ENCODE data around the gene SYTL1. TPM values are rescaled to one million over a fixed set of nuclear protein-coding genes. Genes with fewer than 3 reads are reported as not detected.

SYTL1 gene
- total and polyA plus RNA-seq, 9 of the 15 experiments (the other 6 are each of a cell fraction or from before 2014, with no cell fraction given) = 0.04 to 9.3 (median 1.7) TPM

DNA sequence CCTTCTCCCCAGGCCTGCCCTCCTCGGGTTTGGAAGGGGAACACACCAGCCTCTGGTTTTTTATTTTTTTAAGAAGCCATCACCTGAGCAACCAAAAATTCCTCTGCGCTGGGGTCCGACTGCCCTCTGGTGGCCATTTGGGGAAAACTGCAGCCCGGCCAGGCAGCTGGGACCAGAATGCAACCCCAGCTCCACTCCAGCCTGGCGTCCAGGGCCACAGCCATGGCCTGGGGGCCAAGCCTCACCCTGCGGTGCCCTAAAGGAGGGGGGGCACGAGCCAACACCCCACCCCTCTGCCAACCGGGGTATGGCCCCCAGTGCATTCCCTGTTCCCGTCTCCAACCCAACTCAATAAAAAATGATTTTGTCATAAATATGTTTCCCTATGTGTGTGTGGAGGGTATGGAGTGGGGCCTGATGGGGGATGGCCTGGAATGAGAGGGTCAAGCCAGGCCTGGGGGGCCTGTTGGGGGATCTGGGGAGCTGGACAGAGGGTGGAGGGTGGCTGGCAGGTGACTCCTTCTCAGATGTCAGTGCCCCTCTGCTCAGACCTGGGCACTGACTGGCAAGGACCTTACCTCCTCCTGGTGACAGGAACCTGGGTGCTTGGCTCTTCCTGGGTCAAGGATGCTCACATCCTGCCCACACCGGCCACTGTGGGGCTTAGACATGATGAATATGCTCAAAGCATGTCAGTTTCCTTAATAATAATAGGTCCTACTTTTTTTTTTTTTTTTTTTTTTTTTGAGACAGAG is 53.8 kb downstream of the SYTL1 start (continued):
- TF ChIP-seq, protein P1, sequence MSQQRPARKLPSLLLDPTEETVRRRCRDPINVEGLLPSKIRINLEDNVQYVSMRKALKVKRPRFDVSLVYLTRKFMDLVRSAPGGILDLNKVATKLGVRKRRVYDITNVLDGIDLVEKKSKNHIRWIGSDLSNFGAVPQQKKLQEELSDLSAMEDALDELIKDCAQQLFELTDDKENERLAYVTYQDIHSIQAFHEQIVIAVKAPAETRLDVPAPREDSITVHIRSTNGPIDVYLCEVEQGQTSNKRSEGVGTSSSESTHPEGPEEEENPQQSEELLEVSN (IDR thresholded peaks at IDR 0.05; ENCODE audit: borderline replicate concordance in 1 of 2, extremely low read depth in 1 of 2, insufficient read depth in 1 of 2, insufficient read length in 1 of 2, low read depth in 1 of 2, low read length in 1 of 2, poor library complexity in 1 of 2, severe bottlenecking in 1 of 2) = no peak
- TF ChIP-seq, protein P2, sequence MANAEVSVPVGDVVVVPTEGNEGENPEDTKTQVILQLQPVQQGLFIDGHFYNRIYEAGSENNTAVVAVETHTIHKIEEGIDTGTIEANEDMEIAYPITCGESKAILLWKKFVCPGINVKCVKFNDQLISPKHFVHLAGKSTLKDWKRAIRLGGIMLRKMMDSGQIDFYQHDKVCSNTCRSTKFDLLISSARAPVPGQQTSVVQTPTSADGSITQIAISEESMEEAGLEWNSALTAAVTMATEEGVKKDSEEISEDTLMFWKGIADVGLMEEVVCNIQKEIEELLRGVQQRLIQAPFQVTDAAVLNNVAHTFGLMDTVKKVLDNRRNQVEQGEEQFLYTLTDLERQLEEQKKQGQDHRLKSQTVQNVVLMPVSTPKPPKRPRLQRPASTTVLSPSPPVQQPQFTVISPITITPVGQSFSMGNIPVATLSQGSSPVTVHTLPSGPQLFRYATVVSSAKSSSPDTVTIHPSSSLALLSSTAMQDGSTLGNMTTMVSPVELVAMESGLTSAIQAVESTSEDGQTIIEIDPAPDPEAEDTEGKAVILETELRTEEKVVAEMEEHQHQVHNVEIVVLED (CRISPR knock-in tag; IDR thresholded peaks at IDR 0.05) = no peak
- no peak for TF ChIP-seq NFXL1 (CRISPR knock-in tag; IDR thresholded peaks at IDR 0.05)
- TF ChIP-seq ZKSCAN1 (IDR thresholded peaks at IDR 0.05; ENCODE audit: low read depth, low read length) = 0 out of 2 replicates have a peak, but pooled peaks have one; percentile 31
- peak; percentile 51 for TF ChIP-seq TEAD4 (IDR thresholded peaks at IDR 0.05; ENCODE audit: low read length)
- TF ChIP-seq TEAD4 (CRISPR knock-in tag; IDR thresholded peaks at IDR 0.05; ENCODE audit: borderline replicate concordance) = no peak
- TF ChIP-seq TRIM28 (IDR thresholded peaks at IDR 0.05) = no peak
- TF ChIP-seq NFIX (CRISPR knock-in tag; IDR thresholded peaks at IDR 0.05; ENCODE audit: low read depth) = no peak
- peak; percentile 91 to 92 for TF ChIP-seq RAD21 (CRISPR knock-in tag; conservative IDR thresholded peaks at IDR 0.05 in 1 of 2, IDR thresholded peaks at IDR 0.05 in 1 of 2)
- TF ChIP-seq, protein P3, sequence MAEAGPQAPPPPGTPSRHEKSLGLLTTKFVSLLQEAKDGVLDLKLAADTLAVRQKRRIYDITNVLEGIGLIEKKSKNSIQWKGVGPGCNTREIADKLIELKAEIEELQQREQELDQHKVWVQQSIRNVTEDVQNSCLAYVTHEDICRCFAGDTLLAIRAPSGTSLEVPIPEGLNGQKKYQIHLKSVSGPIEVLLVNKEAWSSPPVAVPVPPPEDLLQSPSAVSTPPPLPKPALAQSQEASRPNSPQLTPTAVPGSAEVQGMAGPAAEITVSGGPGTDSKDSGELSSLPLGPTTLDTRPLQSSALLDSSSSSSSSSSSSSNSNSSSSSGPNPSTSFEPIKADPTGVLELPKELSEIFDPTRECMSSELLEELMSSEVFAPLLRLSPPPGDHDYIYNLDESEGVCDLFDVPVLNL (CRISPR knock-in tag; IDR thresholded peaks at IDR 0.05; ENCODE audit: low read depth) = no peak
- no peak for TF ChIP-seq ZNF140 (CRISPR knock-in tag; IDR thresholded peaks at IDR 0.05)
- TF ChIP-seq, protein P4, sequence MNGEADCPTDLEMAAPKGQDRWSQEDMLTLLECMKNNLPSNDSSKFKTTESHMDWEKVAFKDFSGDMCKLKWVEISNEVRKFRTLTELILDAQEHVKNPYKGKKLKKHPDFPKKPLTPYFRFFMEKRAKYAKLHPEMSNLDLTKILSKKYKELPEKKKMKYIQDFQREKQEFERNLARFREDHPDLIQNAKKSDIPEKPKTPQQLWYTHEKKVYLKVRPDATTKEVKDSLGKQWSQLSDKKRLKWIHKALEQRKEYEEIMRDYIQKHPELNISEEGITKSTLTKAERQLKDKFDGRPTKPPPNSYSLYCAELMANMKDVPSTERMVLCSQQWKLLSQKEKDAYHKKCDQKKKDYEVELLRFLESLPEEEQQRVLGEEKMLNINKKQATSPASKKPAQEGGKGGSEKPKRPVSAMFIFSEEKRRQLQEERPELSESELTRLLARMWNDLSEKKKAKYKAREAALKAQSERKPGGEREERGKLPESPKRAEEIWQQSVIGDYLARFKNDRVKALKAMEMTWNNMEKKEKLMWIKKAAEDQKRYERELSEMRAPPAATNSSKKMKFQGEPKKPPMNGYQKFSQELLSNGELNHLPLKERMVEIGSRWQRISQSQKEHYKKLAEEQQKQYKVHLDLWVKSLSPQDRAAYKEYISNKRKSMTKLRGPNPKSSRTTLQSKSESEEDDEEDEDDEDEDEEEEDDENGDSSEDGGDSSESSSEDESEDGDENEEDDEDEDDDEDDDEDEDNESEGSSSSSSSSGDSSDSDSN (IDR thresholded peaks at IDR 0.05; ENCODE audit: borderline replicate concordance in 1 of 2, low read depth in 2 of 2, low read length in 2 of 2) = no peak
- no peak for TF ChIP-seq ASH1L (IDR thresholded peaks at IDR 0.05; ENCODE audit: borderline replicate concordance, low read depth, partially characterized antibody)
- TF ChIP-seq, protein P5, sequence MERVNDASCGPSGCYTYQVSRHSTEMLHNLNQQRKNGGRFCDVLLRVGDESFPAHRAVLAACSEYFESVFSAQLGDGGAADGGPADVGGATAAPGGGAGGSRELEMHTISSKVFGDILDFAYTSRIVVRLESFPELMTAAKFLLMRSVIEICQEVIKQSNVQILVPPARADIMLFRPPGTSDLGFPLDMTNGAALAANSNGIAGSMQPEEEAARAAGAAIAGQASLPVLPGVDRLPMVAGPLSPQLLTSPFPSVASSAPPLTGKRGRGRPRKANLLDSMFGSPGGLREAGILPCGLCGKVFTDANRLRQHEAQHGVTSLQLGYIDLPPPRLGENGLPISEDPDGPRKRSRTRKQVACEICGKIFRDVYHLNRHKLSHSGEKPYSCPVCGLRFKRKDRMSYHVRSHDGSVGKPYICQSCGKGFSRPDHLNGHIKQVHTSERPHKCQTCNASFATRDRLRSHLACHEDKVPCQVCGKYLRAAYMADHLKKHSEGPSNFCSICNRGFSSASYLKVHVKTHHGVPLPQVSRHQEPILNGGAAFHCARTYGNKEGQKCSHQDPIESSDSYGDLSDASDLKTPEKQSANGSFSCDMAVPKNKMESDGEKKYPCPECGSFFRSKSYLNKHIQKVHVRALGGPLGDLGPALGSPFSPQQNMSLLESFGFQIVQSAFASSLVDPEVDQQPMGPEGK (CRISPR knock-in tag; IDR thresholded peaks at IDR 0.05; ENCODE audit: borderline replicate concordance) = no peak
- TF ChIP-seq MYC (IDR thresholded peaks at IDR 0.05; ENCODE audit: low read depth, low read length) = 0 out of 2 replicates have a peak, but pooled peaks have one; percentile 24
- no peak for TF ChIP-seq MYC (CRISPR knock-in tag; IDR thresholded peaks at IDR 0.05; ENCODE audit: borderline replicate concordance, low read depth)

Measured in K562 (cell line).